Fibroblast of skin of left biceps (primary cell): ENCODE measurements around the gene IER2.

Source experiments
- DNase-seq, 2 experiments: peaks; one replicate each; pipeline ENCODE4 v3.0.0-alpha.2; 2013; ENCODE audit warnings: low read depth in 2 of 2

Gene IER2

GRCh38 chr19:13150187-13150930 is at the start of gene IER2, which contains the start of gene STX10:
Gene IER2, plus strand, starts transcription at chr19:13150411. Its CDS starts 2,776 bp downstream, at chr19:13153187.
Gene STX10, minus strand, starts transcription at chr19:13150375. Its CDS starts 202 bp downstream, at chr19:13150173.
- peak; percentile 81 to 82 for DNase-seq

- no peak for DNase-seq
Observed at GRCh38 chr19:13100841-13101589, 49.2 kb upstream of the IER2 start.

GRCh38 chr19:13101590-13102415 is 48.4 kb upstream of the IER2 start:
- no peak for DNase-seq

GRCh38 chr19:13102416-13102665 is 47.9 kb upstream of the IER2 start:
- no peak for DNase-seq

- DNase-seq, result no peak
Observed at GRCh38 chr19:13102666-13103580, 47.3 kb upstream of the IER2 start, which contains the start of gene LYL1. Gene LYL1, minus strand, starts transcription at chr19:13102858. Its CDS starts 1,687 bp downstream, at chr19:13101171.

- DNase-seq, result no peak
Observed at GRCh38 chr19:13103581-13104359, 46.4 kb upstream of the IER2 start.

- no peak for DNase-seq
Observed at GRCh38 chr19:13104360-13104847, 45.8 kb upstream of the IER2 start.

- no peak for DNase-seq
Observed at GRCh38 chr19:13104848-13105711, 45.1 kb upstream of the IER2 start.

- DNase-seq, result no peak
Observed at GRCh38 chr19:13109361-13110098, 40.7 kb upstream of the IER2 start.

GRCh38 chr19:13110099-13110610 is 40.1 kb upstream of the IER2 start:
- no peak for DNase-seq

GRCh38 chr19:13112555-13112954 is 37.7 kb upstream of the IER2 start:
- no peak for DNase-seq

- no peak for DNase-seq
Observed at GRCh38 chr19:13115936-13116281, 34.3 kb upstream of the IER2 start.

GRCh38 chr19:13116282-13117175 is 33.7 kb upstream of the IER2 start, which contains the start of gene TRMT1:
Gene TRMT1, minus strand, starts transcription at chr19:13116740. Its CDS starts 341 bp downstream, at chr19:13116399.
- DNase-seq, result peak; percentile 82 to 84

GRCh38 chr19:13117176-13117771 is 32.9 kb upstream of the IER2 start:
- DNase-seq, result no peak

- DNase-seq, result peak; percentile 68
Observed at GRCh38 chr19:13117772-13118423, 32.3 kb upstream of the IER2 start, which contains the start of gene NACC1. Gene NACC1, plus strand, starts transcription at chr19:13118264. Its CDS starts 16,944 bp downstream, at chr19:13135208.
